Measurements from ENCODE around the gene MUC13. TPM values are rescaled to one million over a fixed set of nuclear protein-coding genes. Genes with fewer than 3 reads are reported as not detected.

MUC13 gene
- total and polyA plus RNA-seq, 7 donors: 1.4 to 440 (median 119) TPM; not detected in 3

GRCh38 chr3:124884474-124885101, 50.0 kb downstream of the MUC13 start:
- 78 to 95% methylated on average over 7 of the region's 7 CpGs for WGBS, 2 donors
- peak overlapping the region in 2 of 4 donors; percentile 92 to 93 for H3K27ac ChIP-seq

GRCh38 chr3:124883766-124884473, 50.6 kb downstream of the MUC13 start:
- H3K4me1 ChIP-seq: peaks cover 0 to 61% (median 53%) of the 10 kb centered on the region in 4 donors
- intact Hi-C loops (cut with DNase I): no loop called here
- WGBS, 2 donors: 73 to 89% methylated on average over 7 of the region's 7 CpGs
- no peaks in the 10 kb centered on the region for H3K9me3 ChIP-seq
- no peaks in the 10 kb centered on the region for H3K27me3 ChIP-seq
- no peak overlapping the region for H3K4me3 ChIP-seq
- peak overlapping the region in 3 of 4 donors; percentile 55 to 92 (median 67) for H3K27ac ChIP-seq
- no peaks in the 10 kb centered on the region for H3K36me3 ChIP-seq
- peak; percentile 52 for DNase-seq
- TF ChIP-seq, protein P1, sequence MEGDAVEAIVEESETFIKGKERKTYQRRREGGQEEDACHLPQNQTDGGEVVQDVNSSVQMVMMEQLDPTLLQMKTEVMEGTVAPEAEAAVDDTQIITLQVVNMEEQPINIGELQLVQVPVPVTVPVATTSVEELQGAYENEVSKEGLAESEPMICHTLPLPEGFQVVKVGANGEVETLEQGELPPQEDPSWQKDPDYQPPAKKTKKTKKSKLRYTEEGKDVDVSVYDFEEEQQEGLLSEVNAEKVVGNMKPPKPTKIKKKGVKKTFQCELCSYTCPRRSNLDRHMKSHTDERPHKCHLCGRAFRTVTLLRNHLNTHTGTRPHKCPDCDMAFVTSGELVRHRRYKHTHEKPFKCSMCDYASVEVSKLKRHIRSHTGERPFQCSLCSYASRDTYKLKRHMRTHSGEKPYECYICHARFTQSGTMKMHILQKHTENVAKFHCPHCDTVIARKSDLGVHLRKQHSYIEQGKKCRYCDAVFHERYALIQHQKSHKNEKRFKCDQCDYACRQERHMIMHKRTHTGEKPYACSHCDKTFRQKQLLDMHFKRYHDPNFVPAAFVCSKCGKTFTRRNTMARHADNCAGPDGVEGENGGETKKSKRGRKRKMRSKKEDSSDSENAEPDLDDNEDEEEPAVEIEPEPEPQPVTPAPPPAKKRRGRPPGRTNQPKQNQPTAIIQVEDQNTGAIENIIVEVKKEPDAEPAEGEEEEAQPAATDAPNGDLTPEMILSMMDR (IDR thresholded peaks at IDR 0.05): no peak
- TF ChIP-seq EP300 (IDR thresholded peaks at IDR 0.05) (no peak), POLR2AphosphoS5 (IDR thresholded peaks at IDR 0.05) (no peak), POLR2A (IDR thresholded peaks at IDR 0.05) (no peak)

More at GRCh38 chr3:124884474-124885101, 50.0 kb downstream of the MUC13 start:
- TF ChIP-seq, protein P1 (IDR thresholded peaks at IDR 0.05): no peak
- TF ChIP-seq POLR2AphosphoS5 (IDR thresholded peaks at IDR 0.05): no peak
- TF ChIP-seq EP300 (IDR thresholded peaks at IDR 0.05): no peak
- TF ChIP-seq POLR2A (IDR thresholded peaks at IDR 0.05): no peak
- intact Hi-C loops (cut with DNase I): loop anchor here (5.0 kb wide), 1 partner anchor 37 kb away; no protein-coding TSS in a partner anchor
- Histone ChIP-seq H3K36me3 (no peaks in the 10 kb centered on the region), H3K4me1 (peaks cover 0 to 54% (median 46%) of the 10 kb centered on the region in 4 donors), H3K9me3 (no peaks in the 10 kb centered on the region), H3K27me3 (no peaks in the 10 kb centered on the region), H3K4me3 (no peak overlapping the region)
- DNase-seq: peak; percentile 50

DNA sequence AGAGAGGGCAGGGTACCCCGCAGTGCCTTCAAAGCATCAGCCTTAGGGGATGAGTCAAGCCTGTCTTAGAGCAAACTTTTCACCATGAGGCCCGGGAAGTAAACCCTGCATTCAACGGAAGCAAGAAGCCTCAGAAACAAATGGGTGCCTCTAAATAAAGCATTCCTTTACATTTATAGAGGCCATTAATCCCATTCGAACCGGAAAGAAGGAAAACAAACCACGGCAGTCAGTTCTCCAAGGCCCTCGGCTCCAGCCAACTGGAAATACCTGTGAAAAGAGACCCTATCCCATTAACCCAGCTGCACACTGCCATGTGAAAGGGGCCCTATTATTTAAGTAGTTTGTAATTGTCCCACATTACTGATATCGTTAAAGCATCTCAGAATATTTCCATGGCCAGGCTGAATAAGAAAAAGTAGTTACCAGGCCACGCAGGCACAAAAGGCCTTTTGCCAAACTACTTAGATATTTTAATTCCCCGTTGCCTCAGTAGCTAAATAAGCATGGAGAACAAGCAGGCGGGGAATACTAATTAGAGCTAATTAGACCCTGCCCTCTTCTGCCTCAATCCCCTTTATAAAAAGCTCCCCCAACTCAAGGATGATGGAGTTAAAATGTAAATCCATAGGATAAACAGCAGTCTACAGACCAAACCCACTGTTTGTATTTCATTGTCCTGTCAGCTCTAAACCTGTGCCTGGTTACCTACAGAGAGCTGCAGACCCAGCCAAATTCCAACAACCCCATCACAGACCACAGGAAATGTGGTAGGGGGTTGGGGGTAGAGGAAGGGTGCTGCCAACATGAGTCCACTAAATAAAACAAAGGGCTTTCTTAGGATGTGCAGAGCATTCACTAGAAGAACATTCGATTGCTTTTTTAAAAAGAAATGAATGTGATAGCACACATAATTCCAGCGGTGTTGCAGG, 51.5 kb downstream of the MUC13 start:
- peak; percentile 43 for DNase-seq
- H3K27me3 ChIP-seq: no peaks in the 10 kb centered on the region
- intact Hi-C loops (cut with DNase I): no loop called here
- H3K27ac ChIP-seq: peak overlapping the region in 3 of 4 donors; percentile 55 to 92 (median 67)
- H3K36me3 ChIP-seq: no peaks in the 10 kb centered on the region
- TF ChIP-seq POLR2A (IDR thresholded peaks at IDR 0.05) (no peak), POLR2AphosphoS5 (IDR thresholded peaks at IDR 0.05) (no peak), EP300 (IDR thresholded peaks at IDR 0.05) (no peak)
- TF ChIP-seq, protein P1 (IDR thresholded peaks at IDR 0.05): no peak
- H3K4me1 ChIP-seq: peaks cover 0 to 68% (median 61%) of the 10 kb centered on the region in 4 donors
- WGBS, 2 donors: 78 to 89% methylated on average over 13 of the region's 13 CpGs
- no peak overlapping the region for H3K4me3 ChIP-seq
- H3K9me3 ChIP-seq: no peaks in the 10 kb centered on the region

GRCh38 chr3:124881976-124882697, 52.4 kb downstream of the MUC13 start:
- H3K4me1 ChIP-seq: peaks cover 0 to 70% (median 62%) of the 10 kb centered on the region in 4 donors
- H3K36me3 ChIP-seq: no peaks in the 10 kb centered on the region
- peak; percentile 40 for DNase-seq
- H3K9me3 ChIP-seq: no peaks in the 10 kb centered on the region
- no peak overlapping the region for H3K4me3 ChIP-seq
- no peaks in the 10 kb centered on the region for H3K27me3 ChIP-seq
- intact Hi-C loops (cut with DNase I): no loop called here
- 90 to 93% methylated on average over 11 of the region's 11 CpGs for WGBS, 2 donors
- peak overlapping the region in 3 of 4 donors; percentile 55 to 92 (median 67) for H3K27ac ChIP-seq
- TF ChIP-seq EP300 (IDR thresholded peaks at IDR 0.05): no peak
- TF ChIP-seq POLR2A (IDR thresholded peaks at IDR 0.05): no peak
- TF ChIP-seq, protein P1 (IDR thresholded peaks at IDR 0.05): no peak
